ENCODE measurements around the gene FNDC3A.

DNA sequence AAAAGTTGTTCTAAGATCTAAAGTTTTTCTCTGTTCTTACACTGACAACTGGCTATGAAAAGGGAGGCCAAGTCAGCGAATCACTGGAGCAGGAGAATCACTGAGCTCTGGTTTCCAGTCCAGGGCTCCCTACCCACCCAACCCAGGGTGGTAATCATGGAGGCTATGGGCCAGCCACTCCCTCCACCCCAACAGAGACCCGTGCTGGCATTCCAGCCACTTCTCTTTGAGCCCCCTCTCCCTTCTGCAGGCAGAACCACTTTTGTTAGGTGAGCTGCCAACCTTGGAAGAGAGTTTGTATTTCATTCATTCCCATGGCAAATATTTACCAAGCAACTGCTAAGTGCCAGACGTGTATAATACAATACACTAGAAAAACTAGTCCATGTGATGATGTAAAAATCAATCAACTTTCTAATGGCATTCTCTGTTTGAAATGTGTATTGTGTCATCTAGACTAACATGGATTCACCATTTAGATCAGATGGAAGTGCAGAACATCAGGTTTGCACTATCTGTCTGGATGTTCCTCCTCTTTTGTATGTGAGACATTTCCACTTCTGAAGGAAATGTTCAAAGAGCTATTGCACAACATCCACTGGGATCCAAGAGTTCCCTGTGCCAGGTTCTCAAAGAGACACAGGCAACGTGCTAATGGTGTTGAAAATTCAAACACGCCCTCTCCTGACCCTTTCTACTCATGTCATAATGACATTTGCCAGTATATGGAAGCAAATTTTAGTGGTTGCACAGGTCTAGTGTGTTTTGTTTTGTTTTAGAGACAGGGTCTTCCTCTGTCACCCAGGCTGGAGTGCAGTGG, 249.7 kb downstream of the FNDC3A start:
- TF ChIP-seq, protein P1, sequence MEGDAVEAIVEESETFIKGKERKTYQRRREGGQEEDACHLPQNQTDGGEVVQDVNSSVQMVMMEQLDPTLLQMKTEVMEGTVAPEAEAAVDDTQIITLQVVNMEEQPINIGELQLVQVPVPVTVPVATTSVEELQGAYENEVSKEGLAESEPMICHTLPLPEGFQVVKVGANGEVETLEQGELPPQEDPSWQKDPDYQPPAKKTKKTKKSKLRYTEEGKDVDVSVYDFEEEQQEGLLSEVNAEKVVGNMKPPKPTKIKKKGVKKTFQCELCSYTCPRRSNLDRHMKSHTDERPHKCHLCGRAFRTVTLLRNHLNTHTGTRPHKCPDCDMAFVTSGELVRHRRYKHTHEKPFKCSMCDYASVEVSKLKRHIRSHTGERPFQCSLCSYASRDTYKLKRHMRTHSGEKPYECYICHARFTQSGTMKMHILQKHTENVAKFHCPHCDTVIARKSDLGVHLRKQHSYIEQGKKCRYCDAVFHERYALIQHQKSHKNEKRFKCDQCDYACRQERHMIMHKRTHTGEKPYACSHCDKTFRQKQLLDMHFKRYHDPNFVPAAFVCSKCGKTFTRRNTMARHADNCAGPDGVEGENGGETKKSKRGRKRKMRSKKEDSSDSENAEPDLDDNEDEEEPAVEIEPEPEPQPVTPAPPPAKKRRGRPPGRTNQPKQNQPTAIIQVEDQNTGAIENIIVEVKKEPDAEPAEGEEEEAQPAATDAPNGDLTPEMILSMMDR (conservative IDR thresholded peaks at IDR 0.05 in 1 of 2, IDR thresholded peaks at IDR 0.05 in 1 of 2; ENCODE audit: extremely low read depth in 1 of 2, insufficient read depth in 1 of 2, low read depth in 1 of 2, low read length in 2 of 2): no peak
- no peak for TF ChIP-seq EZH2 (IDR thresholded peaks at IDR 0.05; ENCODE audit: borderline replicate concordance, low read length)
